GM19043 (cell line): Measurements from ENCODE around the gene BCAP31.
"Not testable (repeated sequence)": the region's sequence is repeated elsewhere in the genome, so short reads cannot be mapped to it uniquely, and the experiment has no call there.

Experiments used
- ATAC-seq: cut with Tn5 transposase; IDR thresholded peaks from one replicate; pipeline ENCODE4 v1.9.1; 2021; ENCODE audit warnings: low read depth; ENCODE audit not compliant: unreplicated experiment

BCAP31 gene

DNA sequence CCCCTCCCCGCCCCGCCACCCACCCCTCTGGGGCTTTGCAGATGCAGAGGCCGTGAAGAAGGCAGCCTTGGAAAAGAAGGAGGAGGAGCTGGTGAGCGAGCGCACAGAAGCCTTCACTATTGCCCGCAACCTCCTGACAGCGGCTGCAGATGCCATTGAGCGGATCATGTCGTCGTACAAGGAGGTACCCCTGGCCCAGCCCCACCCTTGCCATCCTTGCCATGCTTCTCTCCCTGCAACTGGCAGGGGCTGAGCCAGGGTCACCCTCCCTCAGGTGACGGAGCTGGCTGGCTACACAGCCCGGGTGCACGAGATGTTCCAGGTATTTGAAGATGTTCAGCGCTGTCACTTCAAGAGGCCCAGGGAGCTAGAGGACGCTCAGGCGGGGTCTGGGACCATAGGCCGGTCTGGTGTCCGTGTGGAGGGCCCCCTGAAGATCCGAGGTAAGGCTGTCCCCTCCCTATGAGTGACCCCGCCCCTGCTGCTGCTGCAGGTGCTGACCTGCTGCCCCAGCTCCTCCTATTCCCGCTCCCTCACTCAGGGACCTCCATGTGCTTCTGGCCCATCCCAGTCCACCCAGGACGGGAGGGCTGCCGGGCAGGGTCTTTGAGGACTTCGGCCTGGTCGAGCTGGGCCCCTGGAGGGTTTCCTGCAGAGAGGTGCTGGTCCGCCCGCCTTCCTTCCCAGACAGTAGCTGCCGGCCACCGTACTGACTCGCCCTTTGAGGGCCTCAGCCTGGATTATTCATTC is 12.1 kb upstream of the BCAP31 start:
- ATAC-seq = no peak

DNA sequence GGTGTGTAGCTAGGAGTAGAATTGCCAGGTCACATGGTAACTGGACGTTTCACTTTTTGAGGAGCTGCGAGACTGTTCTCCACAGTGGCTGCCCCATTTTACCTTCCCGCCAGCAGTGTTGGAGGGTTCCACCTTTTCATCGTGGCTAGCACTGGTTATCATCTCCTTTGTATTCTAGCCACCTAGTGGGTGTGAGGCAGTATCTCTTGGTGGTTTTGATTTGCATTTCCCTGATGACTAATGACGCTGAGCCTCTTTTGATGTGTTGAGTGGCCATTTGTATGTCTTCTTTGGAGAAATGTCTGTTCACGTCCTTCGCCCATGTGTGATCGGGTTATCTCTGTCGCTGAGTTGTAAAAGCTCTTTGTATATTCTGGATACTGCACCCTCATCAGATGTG is 11.1 kb upstream of the BCAP31 start:
- ATAC-seq = no peak

- no peak for ATAC-seq
These were observed 10.7 kb upstream of the BCAP31 start for GRCh38 chrX:153734871-153735270.

DNA sequence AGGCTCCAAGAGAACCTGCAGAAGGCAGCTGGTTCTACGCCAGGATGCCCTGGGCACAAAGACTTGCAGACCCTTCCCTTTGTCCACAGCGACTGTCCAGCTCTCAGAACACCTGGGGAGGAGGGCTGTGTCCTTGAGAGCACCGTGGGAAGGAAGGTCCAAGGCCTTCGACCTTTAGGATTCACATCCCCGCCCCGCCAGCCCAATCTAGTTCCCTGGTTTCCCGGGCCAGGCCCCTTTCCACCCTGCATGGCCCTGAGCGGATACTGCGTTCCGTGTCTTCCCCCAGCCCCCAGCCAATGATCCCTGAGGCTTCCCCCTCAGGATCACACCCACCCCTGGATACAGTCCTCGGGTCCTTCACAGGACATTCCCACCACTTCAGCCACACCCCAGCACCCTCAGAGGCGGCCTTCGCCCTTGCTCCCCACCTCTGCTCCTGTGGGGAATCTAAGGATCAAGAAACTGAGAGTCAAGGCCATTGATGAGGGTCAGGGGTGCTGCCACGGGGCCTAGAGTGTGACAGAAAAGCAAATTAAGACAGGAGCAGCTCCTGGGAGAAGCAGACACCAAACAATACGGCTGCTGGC is 9.6 kb upstream of the BCAP31 start:
- no peak for ATAC-seq

GRCh38 chrX:153732401-153732800 is 8.2 kb upstream of the BCAP31 start:
- ATAC-seq = no peak

GRCh38 chrX:153731845-153732215 is 7.6 kb upstream of the BCAP31 start:
- ATAC-seq = no peak

- ATAC-seq = no peak
These were observed 7.1 kb upstream of the BCAP31 start for GRCh38 chrX:153731117-153731844.

GRCh38 chrX:153730115-153730514 is 5.9 kb upstream of the BCAP31 start:
- not testable (repeated sequence) for ATAC-seq

DNA sequence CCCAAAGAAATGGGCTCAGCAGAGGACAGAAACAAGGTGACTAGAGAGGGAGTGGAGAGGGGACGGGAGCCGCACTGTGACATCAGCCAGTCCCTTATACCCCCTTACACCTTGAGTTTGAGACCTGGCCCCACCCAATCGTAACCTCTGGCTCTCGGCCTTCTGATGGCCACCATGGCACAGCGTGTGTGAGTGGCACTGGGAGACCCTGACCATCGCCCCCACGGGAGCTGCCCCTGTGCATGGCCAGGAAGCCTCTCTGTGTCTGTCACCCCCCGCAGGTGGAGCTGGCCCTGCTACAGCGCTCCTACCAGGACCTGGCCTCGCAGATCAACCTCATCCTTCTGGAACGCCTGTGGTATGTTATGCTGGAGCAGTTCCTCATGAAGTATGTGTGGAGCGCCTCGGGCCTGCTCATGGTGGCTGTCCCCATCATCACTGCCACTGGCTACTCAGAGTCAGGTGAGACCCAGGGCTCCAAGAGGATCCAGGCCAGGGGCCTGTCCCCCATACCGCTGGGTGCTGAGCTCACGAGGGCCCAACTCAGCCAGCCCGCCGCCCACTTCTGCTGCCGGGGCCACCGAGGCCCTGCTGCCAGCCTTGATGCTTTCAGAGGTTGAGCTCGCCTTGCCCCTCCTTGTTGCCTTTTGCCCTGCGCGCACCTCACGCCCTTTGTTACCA is 4.9 kb upstream of the BCAP31 start:
- ATAC-seq = no peak

DNA sequence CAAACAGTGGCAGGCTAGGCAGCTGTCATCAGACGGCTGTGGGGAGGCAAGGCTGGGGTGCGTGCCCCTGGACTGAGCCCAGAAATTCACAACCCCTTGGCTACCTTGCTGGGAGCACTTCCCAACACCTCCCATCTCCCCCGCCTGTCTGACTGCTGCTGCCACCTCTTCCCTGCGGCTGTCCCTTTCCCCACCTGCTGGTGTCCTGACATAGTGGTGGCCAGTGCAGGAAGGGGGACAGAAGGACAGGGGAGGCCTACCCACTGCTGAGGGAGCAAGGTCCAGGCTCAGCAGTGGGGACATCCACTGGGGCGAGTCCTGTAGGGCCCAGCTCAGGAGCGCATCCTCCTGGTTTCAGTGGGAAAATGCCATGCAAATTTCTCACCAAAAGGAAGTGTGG is 3.9 kb upstream of the BCAP31 start:
- no peak for ATAC-seq

GRCh38 chrX:153727123-153727931 is 3.1 kb upstream of the BCAP31 start:
- ATAC-seq = no peak

DNA sequence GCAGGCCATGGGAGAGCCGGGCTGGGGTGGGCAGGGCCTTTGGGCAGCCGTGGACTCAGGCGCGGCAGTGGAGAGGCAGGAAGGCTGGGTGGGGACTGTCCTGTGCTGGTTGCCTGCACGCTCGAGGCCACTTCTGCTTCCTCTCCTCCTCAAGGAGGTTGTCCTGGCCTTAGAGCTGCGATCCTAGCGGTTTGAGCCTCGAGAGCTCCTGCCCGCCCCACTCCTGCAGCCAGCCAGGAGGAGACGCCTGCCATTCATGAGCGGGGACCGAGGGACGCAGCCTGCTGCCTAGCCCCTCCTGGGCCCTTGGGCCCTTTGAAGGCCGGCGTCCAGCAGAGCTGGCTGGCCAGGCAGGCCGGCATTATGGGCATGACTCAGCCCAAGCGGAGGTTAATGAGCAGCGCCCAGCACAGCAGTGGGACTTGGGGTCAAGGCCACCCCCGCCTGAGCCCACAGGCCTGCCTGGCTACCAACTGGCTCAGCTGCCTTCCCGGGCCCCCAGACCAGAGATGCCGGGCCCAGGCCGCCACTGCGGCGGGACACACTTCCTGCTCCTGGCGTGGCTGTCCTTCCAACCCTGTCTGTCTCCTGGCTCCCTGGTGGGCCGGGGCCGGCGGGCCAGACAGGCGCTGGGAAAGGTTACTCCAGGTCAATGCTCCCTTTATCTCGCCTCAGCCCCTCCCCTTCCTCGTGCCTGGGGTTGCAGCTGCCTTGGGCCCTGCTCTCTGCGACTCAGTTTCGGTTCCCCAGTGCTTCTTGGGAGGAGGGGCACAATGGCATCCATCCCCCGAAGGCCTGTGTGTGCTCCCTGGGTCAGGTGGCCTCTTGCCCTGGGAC is 2.3 kb upstream of the BCAP31 start:
- ATAC-seq = peak; percentile 48

DNA sequence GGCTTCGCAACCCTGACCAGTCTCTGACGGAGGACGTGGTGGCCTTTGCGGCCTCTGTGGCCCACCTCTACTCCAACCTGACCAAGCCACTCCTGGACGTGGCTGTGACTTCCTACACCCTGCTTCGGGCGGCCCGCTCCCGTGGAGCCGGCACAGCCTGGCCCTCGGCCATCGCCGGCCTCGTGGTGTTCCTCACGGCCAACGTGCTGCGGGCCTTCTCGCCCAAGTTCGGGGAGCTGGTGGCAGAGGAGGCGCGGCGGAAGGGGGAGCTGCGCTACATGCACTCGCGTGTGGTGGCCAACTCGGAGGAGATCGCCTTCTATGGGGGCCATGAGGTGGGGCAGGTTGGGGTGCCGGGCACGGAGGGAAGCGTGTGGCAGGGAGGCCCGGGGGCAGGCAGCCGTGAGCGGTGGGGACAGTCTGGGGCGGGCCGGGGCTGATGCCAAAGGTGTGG is 1.7 kb upstream of the BCAP31 start:
- ATAC-seq = no peak

- peak; percentile 2 for ATAC-seq
These were observed 1.0 kb upstream of the BCAP31 start for GRCh38 chrX:153725039-153725831.

- ATAC-seq = peak; percentile 15
These were observed 586 bp downstream of the BCAP31 start for GRCh38 chrX:153723351-153724251.

DNA sequence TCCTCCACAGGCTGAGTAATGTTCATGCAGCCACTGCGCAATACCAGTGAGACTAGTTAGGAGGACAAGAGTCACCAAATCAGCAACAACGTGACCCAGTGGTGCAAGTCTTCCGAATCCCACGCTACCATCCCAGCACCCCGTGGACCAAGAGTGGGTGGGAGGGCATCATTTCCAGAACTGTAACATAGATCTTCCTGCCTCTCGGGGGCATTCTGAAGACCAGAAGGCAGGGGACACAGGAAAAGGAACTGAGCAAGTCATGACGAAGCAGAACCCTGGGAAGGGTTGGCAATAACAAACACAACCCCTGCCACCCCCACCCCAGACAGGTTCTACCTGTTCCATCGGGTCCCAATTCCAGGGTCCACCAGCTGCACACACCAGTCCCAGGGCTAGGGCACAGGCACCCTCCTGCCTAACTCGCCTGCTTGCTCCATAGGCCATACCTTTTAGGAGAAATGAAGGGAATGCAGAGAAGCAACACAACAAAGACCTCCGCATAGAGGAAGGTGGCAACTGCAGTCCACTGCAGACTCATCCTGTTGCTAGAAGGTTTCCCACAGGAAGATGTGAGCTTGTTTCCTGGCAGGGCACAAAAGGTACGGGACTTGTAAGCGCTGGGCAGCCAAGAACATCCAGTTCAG is 1.4 kb downstream of the BCAP31 start:
- ATAC-seq = no peak

- ATAC-seq = no peak
These were observed 4.5 kb downstream of the BCAP31 start for GRCh38 chrX:153719701-153720100.
